Left renal cortex interstitium (tissue), 4 donors: ENCODE results near the gene VEZT. TPM values are rescaled to one million over a fixed set of nuclear protein-coding genes. Genes with fewer than 3 reads are reported as not detected.

Source experiments
- DNase-seq, 4 donors: peaks; one replicate each; pipeline ENCODE4 v3.0.0-alpha.2; 2013; ENCODE audit warnings: low read depth in 4 of 4, low spot score in 2 of 4, missing footprints in 1 of 4
- polyA plus RNA-seq, 4 donors: library from polyadenylated mRNA; unstranded; fragments of 120-200 nt; gene quantifications; one replicate each; pipeline ENCODE4 v1.2.1, GENCODE V29; 2013; ENCODE audit not compliant: insufficient read length in 4 of 4

The VEZT gene
- polyA plus RNA-seq, 4 donors, result 69.9 to 90.3 (median 78.3) TPM

GRCh38 chr12:95248604-95249360, 31.2 kb downstream of the VEZT start:
- DNase-seq, result peak; percentile 47 to 69 (median 56)

DNA sequence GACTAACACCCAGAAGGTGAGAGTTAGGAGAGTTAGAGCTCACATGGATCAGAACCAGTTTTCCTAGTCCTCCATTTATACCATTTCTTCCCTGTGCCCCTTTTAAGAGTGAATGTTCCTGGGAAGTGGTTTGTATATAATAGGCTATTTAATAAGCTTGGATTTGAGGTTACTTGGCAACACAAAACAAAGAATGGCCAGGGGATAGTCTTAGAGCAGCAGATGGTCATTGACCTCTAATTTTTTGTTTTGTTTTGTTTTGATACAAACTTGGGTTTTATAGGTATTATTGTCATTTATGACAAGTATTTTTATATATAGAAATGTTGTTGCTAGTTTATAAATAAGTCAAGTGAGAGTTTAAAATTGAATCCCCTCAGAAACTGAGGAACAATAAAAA, 35.8 kb downstream of the VEZT start:
- DNase-seq, result no peak

GRCh38 chr12:95257541-95257940, 39.9 kb downstream of the VEZT start:
- no peak for DNase-seq

DNA sequence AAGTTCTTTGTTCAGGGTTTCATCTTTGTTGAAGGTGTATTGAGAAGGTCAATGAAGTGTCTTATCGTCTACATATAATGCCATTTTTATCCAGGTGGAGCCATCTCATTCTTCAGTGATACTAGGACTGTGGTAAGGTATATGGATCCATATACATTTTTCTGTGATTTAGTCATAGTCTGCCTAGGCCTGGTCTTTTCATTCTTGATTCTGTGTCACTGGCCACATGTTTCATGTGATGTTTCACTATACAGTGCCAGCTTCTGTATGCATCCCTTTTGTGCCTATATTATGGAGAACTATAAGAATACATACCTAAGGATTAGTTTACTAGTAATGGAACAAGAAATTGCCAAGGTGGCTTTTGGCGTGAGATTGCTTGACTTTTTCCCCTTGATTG, 40.5 kb downstream of the VEZT start:
- no peak for DNase-seq

GRCh38 chr12:95258803-95259202, 41.2 kb downstream of the VEZT start:
- no peak for DNase-seq

DNA sequence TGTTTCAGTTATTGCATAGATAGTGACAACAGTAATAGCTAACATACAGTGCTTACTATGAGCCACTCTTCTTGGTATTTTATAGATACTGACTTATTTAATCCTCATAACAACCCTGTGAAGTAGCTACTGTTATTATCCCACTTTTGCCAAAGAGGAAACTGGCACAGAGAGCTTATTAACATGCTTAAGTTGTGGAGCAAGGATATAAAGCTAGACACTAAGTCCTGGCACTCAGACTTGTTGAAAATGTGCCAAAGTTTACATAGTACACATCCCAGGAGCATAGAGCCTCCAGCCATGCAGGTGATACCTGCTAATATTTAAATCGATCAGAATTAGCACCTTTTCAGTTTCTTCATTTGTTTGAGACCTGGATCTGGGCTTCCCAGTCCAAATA, 41.8 kb downstream of the VEZT start:
- DNase-seq, result no peak

- DNase-seq, result no peak
Observed at GRCh38 chr12:95261109-95261508, 43.5 kb downstream of the VEZT start.

DNA sequence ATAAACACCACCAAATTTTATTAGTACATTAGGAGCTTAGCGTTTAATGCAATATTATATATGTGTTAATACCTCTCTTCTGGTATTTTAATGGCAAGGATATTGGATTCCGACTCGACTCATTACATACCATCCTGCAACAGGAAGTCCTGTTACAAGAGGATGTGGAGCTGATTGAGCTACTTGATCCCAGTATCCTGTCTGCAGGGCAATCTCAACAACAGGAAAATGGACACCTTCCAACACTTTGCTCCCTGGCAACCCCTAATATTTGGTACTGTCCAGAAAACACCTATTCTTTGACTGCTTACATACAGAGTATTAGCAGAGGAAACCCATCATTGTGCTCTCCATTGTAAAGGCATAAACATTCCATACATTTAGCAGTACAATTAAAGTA, 45.2 kb downstream of the VEZT start:
- no peak for DNase-seq

GRCh38 chr12:95265765-95266164, 48.2 kb downstream of the VEZT start:
- no peak for DNase-seq

DNA sequence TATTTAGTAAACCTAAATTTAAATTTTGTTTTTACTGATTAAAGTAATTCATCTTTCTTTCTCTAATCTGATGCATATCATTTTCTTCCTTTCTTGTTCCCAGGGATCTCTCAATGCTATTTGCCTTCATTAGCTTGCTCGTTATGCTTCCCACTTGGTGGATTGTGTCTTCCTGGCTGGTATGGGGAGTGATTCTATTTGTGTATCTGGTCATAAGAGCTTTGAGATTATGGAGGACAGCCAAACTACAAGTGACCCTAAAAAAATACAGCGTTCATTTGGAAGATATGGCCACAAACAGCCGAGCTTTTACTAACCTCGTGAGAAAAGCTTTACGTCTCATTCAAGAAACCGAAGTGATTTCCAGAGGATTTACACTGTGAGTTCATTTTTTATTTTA, 48.6 kb downstream of the VEZT start:
- DNase-seq, result no peak

DNA sequence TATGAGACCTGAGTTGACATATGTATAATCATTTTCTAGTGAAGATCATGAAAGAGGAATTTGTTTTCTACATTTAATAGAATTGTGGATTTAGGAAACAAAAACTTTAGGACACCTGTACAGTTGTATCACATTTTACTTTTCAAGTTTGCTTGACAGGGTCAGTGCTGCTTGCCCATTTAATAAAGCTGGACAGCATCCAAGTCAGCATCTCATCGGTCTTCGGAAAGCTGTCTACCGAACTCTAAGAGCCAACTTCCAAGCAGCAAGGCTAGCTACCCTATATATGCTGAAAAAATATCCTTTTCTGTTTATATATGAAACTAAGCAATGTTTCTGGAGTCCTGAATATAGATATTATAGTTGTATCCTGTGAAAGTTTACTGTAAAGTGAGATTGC, 52.3 kb downstream of the VEZT start:
- DNase-seq, result no peak

DNA sequence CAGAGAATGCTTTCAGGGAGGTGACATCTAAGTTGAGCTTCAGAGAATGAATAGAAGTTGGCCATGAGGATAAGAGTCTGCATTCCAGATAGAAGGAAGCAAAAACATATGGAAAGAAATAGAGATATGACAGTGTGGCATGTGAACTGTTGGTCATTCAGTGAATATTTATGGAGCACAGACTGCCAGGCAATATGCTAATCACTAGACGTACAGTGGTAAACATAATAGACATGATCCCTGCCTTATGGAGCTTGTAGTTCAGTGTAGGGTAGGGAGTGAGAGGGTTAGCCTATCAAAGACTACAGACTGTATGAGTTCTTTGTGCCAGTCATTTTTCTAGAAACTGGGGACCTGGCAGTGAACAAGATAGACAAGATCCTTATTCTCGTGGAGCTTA, 53.9 kb downstream of the VEZT start:
- DNase-seq, result no peak

DNA sequence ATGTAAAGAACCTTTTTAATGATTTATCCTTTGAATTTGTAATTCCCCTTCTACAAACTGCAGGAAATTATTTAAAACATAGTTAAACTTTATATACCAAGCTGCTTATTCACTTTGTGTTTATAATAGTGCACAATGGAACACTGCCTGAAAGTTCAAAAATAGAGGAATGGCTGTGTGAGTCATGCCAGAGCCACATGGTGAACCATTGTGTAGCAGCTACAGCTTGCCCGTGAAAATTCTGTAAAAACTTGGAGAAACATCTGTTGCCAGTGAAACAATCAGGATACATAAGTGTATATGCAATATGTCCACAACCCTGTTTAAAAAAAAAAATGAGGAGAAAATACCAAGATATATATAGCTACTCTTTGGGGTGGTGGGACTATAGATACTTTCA, 59.5 kb downstream of the VEZT start:
- no peak for DNase-seq

GRCh38 chr12:95279856-95280255, 62.2 kb downstream of the VEZT start:
- no peak for DNase-seq

DNA sequence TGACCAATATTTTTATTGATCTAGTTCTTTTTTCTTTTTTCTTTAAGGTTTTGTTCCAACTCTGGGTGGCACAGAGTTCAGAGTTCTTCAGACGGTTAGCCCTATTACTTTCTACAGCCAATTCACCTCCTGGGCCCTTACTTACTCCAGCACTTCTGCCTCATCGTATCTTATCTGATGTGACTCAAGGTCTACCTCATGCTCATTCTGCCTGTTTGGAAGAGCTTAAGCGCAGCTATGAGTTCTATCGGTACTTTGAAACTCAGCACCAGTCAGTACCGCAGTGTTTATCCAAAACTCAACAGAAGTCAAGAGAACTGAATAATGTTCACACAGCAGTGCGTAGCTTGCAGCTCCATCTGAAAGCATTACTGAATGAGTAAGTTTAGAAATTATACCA, 64.7 kb downstream of the VEZT start:
- no peak for DNase-seq

DNA sequence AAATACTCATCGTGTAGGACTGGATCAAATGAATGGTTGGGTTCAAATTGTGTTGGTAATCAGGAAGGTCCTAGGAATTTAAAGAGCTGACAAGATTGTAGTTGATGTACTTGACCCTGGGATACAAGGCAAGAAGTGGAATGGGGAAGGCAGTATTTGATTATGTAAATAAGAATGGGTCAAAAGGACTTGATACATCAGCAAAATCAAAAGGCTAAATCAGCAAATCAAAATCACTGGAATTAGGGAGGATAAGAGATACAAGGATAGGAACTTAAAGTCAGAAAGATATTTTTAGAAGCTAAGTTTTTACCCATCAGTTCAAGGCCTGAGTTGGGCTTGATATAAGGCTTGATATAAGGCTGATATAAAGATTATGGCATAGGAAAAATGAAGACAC, 65.8 kb downstream of the VEZT start:
- DNase-seq, result no peak

DNA sequence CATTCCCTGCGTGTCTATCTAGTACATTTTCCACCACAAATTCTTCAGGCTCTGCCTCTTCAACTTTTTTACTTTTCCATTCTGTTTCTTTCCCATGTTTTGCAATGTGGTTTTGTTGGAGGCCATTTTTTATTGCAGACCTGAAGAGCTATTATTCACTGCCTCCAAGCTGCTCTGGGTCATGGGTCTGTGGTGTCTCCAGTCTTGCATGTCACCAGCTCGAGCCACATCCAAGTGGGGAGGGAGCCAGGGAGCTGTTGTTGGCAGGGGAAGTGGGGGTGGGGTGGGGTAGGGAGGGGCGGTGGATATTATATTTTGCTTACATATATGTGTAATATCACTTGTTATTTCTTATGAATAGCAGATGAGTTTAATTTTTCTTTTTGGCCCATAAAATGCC, 69.1 kb downstream of the VEZT start:
- no peak for DNase-seq

GRCh38 chr12:95291501-95291900, 73.9 kb downstream of the VEZT start:
- no peak for DNase-seq

GRCh38 chr12:95298916-95299315, 81.3 kb downstream of the VEZT start:
- no peak for DNase-seq

GRCh38 chr12:95300286-95300685, 82.7 kb downstream of the VEZT start:
- no peak for DNase-seq

GRCh38 chr12:95303476-95303875, 85.9 kb downstream of the VEZT start:
- DNase-seq, result no peak

DNA sequence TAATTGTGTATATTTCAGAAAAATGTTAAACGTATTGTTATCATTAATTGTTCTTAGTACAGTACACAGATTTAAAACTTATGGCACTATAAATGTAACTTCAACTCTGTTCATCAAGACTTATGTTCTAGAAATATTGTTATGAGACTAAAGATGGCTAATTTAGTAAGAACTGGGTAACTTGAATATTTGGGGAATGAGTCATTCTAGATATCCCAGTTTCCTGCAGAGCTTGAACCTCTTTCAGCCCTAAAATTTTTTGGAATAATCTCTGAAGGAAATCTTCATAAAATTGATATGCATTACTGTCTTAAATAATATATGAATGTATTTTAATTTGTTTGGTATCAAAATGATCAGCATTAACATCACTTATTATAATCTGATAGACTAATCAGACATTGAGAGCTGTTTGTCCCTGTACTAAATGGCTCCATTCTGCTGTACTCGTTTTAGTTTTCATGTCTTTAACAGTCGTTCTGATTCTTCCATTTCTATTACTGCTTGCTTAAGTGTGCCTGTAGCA, 87.1 kb downstream of the VEZT start:
- DNase-seq, result no peak

DNA sequence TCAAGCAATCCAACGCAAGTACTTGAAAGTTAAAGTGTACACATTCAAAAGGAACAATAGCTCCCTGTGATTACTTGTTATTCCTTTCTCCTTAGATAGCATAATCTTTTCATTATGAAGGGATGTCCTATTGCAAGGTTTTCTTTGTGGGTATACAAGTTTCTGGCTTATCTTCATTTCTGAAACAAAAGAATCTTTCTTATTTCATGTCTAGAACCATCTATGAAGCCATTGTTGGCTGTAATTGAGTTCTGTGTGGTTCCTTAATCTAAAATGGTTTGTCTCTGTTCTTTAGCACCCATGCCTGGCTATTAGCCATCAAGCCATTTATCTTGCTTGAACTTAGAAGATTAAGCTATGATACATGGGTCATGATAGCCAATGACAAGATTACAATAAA, 95.0 kb downstream of the VEZT start:
- DNase-seq, result no peak
